Measurements from ENCODE around the gene TTLL10.

DNA sequence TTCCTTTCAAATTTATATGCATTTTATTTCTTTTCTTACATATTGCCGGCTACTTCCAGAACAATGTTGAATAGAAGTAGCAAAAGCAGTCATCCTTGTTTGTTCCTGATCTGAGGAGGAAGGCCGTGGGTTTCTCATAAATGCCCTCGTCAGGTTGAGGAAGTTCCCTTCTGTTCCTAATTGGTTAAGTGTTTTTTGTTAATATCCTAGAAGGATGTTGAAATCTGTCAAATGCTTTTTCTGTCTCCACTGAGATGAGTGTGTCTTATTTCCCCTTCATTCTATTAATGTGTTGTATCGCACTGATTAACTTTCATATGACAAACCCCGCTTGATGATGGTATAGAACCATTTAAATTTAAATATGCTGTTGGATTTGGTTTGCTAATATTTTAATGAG is 15.4 kb downstream of the TTLL10 start:
- TF ChIP-seq POLR2A (IDR thresholded peaks at IDR 0.05) (no peak), POLR2AphosphoS5 (IDR thresholded peaks at IDR 0.05; ENCODE audit: insufficient read depth in 1 of 2, low read depth in 1 of 2) (no peak)
- TF ChIP-seq, protein P1, sequence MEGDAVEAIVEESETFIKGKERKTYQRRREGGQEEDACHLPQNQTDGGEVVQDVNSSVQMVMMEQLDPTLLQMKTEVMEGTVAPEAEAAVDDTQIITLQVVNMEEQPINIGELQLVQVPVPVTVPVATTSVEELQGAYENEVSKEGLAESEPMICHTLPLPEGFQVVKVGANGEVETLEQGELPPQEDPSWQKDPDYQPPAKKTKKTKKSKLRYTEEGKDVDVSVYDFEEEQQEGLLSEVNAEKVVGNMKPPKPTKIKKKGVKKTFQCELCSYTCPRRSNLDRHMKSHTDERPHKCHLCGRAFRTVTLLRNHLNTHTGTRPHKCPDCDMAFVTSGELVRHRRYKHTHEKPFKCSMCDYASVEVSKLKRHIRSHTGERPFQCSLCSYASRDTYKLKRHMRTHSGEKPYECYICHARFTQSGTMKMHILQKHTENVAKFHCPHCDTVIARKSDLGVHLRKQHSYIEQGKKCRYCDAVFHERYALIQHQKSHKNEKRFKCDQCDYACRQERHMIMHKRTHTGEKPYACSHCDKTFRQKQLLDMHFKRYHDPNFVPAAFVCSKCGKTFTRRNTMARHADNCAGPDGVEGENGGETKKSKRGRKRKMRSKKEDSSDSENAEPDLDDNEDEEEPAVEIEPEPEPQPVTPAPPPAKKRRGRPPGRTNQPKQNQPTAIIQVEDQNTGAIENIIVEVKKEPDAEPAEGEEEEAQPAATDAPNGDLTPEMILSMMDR (IDR thresholded peaks at IDR 0.05): no peak

All from vagina (tissue), 2 donors.